Measurements from ENCODE around the gene CUZD1. TPM values are rescaled to one million over a fixed set of nuclear protein-coding genes. Genes with fewer than 3 reads are reported as not detected.

CUZD1 gene
- polyA plus RNA-seq, 1 donor from 2014 or later: not detected

DNA sequence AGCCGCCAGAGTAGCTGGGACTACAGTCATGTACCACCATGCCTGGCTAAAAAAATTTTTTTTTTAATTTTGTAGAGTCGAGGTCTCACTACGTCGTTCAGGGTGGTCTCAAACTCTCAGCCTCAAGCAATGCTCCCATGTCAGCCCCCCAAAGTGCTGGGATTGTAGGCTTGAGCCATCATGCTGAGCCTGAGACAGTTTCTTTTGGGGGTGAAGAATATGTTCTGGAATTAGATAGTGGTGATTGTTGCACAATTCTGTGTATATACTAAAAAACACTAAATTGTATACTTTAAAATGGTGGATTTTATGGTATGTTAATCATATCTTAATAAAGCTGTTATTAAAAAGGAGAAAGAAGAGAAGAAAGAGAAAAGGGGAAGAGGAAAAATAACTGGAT lies 1.5 kb downstream of the CUZD1 start:
- no peak overlapping the region for H3K27ac ChIP-seq (ENCODE audit: low read length)
- H3K9ac ChIP-seq (ENCODE audit: low read length): no peak overlapping the region
- no peak overlapping the region for H3K4me3 ChIP-seq (ENCODE audit: low read length)
- no peak overlapping the region for H2AFZ ChIP-seq (ENCODE audit: low read depth, low read length)
- H3K27me3 ChIP-seq (ENCODE audit: insufficient read depth, low read depth, low read length): no peaks in the 10 kb centered on the region
- no peaks in the 10 kb centered on the region for H3K36me3 ChIP-seq (ENCODE audit: insufficient read depth, low read length)
- H4K20me1 ChIP-seq (ENCODE audit: insufficient read depth): no peaks in the 10 kb centered on the region
- H3K4me2 ChIP-seq (ENCODE audit: low read length): no peak overlapping the region
- H3F3A ChIP-seq (ENCODE audit: insufficient read depth, low read length, poor library complexity, severe bottlenecking): no peaks in the 10 kb centered on the region
- TF ChIP-seq, protein P1, sequence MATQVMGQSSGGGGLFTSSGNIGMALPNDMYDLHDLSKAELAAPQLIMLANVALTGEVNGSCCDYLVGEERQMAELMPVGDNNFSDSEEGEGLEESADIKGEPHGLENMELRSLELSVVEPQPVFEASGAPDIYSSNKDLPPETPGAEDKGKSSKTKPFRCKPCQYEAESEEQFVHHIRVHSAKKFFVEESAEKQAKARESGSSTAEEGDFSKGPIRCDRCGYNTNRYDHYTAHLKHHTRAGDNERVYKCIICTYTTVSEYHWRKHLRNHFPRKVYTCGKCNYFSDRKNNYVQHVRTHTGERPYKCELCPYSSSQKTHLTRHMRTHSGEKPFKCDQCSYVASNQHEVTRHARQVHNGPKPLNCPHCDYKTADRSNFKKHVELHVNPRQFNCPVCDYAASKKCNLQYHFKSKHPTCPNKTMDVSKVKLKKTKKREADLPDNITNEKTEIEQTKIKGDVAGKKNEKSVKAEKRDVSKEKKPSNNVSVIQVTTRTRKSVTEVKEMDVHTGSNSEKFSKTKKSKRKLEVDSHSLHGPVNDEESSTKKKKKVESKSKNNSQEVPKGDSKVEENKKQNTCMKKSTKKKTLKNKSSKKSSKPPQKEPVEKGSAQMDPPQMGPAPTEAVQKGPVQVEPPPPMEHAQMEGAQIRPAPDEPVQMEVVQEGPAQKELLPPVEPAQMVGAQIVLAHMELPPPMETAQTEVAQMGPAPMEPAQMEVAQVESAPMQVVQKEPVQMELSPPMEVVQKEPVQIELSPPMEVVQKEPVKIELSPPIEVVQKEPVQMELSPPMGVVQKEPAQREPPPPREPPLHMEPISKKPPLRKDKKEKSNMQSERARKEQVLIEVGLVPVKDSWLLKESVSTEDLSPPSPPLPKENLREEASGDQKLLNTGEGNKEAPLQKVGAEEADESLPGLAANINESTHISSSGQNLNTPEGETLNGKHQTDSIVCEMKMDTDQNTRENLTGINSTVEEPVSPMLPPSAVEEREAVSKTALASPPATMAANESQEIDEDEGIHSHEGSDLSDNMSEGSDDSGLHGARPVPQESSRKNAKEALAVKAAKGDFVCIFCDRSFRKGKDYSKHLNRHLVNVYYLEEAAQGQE (IDR thresholded peaks at IDR 0.05; ENCODE audit: borderline replicate concordance): no peak
- TF ChIP-seq POLR2AphosphoS5 (IDR thresholded peaks at IDR 0.05) (no peak), TAF1 (IDR thresholded peaks at IDR 0.05; ENCODE audit: low read depth) (no peak), SMC3 (conservative IDR thresholded peaks at IDR 0.05; ENCODE audit: poor library complexity) (no peak), EZH2 (IDR thresholded peaks at IDR 0.05; ENCODE audit: borderline replicate concordance, insufficient read depth, low read length, poor library complexity, severe bottlenecking) (no peak), MXI1 (conservative IDR thresholded peaks at IDR 0.05; ENCODE audit: poor library complexity, severe bottlenecking) (no peak)
- no peaks in the 10 kb centered on the region for H3K9me2 ChIP-seq (ENCODE audit: insufficient read depth, low read length)
- no peaks in the 10 kb centered on the region for H3K79me2 ChIP-seq (replicated peaks; ENCODE audit: insufficient read depth, low read length)
- peaks cover 6% of the 10 kb centered on the region for H3K9me3 ChIP-seq (ENCODE audit: low read length)

DNA sequence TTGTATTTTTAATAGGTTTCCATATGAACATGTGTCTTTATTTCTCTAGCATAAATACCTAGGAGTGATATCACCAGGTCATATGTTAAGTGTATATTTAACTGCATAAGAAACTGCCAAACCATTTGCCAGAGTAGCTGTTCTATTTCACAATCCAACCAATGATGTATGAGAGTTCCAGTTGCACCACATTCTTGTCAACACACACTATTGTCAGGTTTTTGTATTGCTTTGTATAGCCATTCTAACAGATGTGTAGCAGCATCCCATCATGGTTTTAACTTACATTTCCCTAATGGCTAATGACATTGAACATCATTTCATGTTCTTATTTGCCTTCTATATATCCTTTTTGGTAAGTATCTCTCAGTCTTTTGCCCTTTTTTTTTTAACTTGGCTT lies 4.1 kb downstream of the CUZD1 start:
- no peaks in the 10 kb centered on the region for H3K36me3 ChIP-seq (ENCODE audit: insufficient read depth, low read length)
- H3K27ac ChIP-seq (ENCODE audit: low read length): no peak overlapping the region
- no peaks in the 10 kb centered on the region for H3K9me2 ChIP-seq (ENCODE audit: insufficient read depth, low read length)
- TF ChIP-seq, protein P1 (IDR thresholded peaks at IDR 0.05; ENCODE audit: borderline replicate concordance): no peak
- TF ChIP-seq, protein P2, sequence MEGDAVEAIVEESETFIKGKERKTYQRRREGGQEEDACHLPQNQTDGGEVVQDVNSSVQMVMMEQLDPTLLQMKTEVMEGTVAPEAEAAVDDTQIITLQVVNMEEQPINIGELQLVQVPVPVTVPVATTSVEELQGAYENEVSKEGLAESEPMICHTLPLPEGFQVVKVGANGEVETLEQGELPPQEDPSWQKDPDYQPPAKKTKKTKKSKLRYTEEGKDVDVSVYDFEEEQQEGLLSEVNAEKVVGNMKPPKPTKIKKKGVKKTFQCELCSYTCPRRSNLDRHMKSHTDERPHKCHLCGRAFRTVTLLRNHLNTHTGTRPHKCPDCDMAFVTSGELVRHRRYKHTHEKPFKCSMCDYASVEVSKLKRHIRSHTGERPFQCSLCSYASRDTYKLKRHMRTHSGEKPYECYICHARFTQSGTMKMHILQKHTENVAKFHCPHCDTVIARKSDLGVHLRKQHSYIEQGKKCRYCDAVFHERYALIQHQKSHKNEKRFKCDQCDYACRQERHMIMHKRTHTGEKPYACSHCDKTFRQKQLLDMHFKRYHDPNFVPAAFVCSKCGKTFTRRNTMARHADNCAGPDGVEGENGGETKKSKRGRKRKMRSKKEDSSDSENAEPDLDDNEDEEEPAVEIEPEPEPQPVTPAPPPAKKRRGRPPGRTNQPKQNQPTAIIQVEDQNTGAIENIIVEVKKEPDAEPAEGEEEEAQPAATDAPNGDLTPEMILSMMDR (IDR thresholded peaks at IDR 0.05; ENCODE audit: poor library complexity, severe bottlenecking): no peak
- TF ChIP-seq EP300 (conservative IDR thresholded peaks at IDR 0.05; ENCODE audit: poor library complexity, severe bottlenecking): no peak
- TF ChIP-seq POLR2AphosphoS5 (IDR thresholded peaks at IDR 0.05): no peak
- no peak for TF ChIP-seq SMC3 (conservative IDR thresholded peaks at IDR 0.05; ENCODE audit: poor library complexity)
- no peak for TF ChIP-seq EZH2 (IDR thresholded peaks at IDR 0.05; ENCODE audit: borderline replicate concordance, insufficient read depth, low read length, poor library complexity, severe bottlenecking)
- no peak for TF ChIP-seq MXI1 (conservative IDR thresholded peaks at IDR 0.05; ENCODE audit: poor library complexity, severe bottlenecking)
- TF ChIP-seq RAD21 (conservative IDR thresholded peaks at IDR 0.05): no peak
- no peak for TF ChIP-seq TAF1 (IDR thresholded peaks at IDR 0.05; ENCODE audit: low read depth)
- no peak overlapping the region for H2AFZ ChIP-seq (ENCODE audit: low read depth, low read length)
- H3F3A ChIP-seq (ENCODE audit: insufficient read depth, low read length, poor library complexity, severe bottlenecking): no peaks in the 10 kb centered on the region
- no peaks in the 10 kb centered on the region for H3K27me3 ChIP-seq (ENCODE audit: insufficient read depth, low read depth, low read length)
- H3K4me3 ChIP-seq (ENCODE audit: low read length): no peak overlapping the region
- no peak overlapping the region for H3K9ac ChIP-seq (ENCODE audit: low read length)
- H4K20me1 ChIP-seq (ENCODE audit: insufficient read depth): no peaks in the 10 kb centered on the region
- H3K79me2 ChIP-seq (replicated peaks; ENCODE audit: insufficient read depth, low read length): no peaks in the 10 kb centered on the region
- no peak overlapping the region for H3K4me2 ChIP-seq (ENCODE audit: low read length)
- peaks cover 6% of the 10 kb centered on the region for H3K9me3 ChIP-seq (ENCODE audit: low read length)

Measured in neural cell (in vitro differentiated cells).